ELF-1 (cell line): ENCODE measurements around the gene ENPP3.

Experiments used
- DNase-seq: peaks from one replicate; pipeline ENCODE4 v3.0.0-alpha.2; 2016; ENCODE audit warnings: low read depth, low spot score

The ENPP3 gene

DNA sequence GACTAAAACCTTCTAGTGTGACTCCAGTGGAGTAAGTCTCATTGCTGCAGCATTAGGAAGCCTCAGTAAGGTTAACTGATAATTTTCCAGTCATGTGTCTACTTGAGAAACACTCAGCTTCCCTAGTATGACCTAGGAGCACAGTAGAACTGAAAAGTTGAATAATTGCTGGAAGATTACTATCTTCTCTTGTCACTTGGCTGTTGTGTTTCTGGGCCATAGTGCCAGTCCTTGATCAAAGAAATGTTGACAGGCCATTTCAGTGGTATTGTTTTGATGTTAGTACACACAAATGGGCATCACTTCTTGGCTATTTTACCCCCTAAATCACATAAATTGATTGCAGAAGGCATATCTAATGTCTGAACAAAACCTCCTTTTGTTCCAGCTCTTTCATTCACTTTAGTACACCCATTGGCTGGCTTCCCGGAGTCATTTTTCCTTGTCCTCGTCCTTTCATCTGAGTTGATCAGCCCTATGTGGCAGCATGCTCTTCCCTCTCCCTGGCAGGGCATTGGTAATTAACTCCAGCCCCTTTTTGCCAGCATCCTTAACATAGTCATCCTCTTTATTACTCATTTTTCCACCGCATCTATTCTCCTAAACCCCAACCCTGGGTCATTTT is 6.0 kb downstream of the ENPP3 start:
- no peak for DNase-seq

DNA sequence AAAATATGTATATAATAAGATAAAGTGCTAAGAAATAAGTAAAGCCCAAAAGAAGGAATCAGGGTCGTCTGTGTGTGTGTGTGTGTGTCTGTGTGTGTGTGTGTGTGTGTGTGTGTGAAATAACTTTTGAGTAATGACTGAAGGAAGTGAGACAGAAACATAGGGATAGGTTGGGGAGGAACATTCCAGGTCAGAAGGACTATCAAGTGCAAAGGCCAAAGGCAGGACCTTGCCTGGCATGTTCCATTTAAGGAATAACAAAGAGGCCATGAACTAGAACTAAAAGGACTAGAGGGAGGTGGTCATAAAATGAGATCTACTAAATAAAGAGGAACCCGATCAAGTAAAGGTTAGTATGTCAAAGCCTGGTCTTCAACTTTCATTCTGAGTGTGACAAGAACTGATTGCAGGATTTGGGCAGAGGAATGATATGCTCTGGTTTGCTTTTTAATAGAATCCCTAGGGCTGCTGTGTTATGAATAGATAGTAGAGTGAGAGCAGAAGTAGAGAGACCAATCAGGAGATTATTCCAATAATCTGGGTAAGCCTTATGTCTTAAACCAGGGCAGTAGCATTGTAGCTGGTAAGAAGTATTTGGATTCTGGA is 6.9 kb downstream of the ENPP3 start:
- DNase-seq = no peak

DNA sequence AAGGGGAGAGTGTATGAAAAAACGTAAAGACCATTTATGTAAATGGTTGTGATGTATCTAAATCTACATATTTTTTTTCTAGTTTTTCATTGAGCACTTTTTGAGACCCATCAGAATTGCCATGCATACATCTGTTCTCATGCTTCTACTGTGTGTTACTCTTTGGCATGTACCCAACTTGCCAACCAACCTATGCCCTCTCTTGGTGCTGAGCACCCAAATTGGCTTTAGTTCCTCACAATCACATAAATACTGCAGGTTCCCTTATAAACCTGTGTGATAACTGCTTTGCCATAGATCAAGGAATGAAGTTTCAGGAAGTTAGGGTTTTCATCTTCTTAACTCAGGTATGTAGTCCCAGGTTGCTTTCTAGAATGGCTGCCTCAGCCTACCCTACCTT is 7.8 kb downstream of the ENPP3 start:
- DNase-seq = no peak

DNA sequence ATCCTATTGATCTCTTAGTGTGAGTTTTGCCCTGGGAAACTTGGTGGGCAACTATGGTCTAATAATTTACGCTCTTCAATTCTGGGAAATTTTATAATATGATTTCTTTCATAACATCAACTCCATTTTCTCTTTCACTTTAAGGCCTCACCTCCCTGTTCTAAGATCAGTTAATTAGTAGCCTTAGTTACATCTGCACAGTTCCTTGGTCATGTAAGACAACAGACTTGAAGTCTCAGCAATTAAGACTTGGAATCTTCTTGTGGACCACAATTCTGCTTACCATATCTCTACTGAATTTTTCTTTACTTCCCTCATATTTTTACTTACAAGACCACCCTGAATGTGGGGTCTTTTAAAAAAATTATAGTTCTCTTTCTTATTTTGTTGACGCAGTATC is 8.7 kb downstream of the ENPP3 start:
- DNase-seq = no peak

DNA sequence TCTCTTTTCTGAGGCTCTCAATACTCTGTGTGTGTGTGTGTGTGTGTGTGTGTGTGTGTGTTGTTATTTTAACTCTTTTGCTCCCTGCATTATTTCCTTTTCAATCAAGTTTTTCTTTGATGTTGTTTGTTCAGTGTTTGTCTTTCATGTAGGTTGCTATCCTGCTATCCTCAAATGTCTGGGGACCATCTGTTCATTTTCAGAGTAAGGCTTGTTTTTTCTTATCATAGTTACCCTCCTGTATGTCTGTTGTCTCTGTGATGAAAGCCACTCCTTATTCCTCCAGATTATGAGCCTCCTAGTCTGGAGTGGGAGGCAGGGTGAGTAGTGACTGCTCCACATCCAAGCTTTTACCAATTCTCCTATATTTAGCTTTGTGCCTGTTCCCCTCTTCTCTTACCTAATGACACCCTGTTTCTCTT is 9.2 kb downstream of the ENPP3 start:
- DNase-seq = no peak

DNA sequence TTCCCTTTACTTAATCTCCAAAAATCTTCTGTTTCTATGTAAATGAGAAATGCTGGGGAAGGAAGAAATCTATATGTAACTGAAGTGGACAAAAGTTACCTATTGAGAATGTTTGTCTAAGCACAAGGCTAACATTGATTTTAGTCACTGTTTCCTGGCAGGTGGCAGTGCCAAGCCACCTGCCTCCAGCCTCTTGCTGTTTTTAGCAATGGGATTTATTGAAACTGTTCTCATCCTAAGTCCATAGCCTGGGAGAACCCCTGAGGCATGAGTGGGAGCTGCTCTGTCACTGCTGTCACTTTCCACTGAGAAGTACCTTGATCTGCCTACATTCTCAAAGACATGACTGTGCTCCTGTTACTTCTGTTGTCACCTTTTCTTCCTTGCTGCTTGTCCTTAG is 14.7 kb downstream of the ENPP3 start:
- no peak for DNase-seq

DNA sequence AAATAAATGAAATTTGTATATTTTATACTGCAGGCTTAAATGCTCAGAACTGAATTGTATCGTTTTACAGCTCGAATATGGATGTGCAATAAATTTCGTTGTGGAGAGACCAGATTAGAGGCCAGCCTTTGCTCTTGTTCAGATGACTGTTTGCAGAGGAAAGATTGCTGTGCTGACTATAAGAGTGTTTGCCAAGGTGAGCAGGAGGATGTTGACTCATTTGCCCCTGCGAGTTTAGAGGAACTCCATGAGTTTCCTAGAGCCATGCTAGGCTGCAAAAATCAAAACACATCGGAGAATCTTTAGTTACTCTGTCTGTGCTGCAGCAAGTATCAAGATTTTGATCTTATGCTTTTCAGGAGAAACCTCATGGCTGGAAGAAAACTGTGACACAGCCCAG is 15.4 kb downstream of the ENPP3 start:
- no peak for DNase-seq

DNA sequence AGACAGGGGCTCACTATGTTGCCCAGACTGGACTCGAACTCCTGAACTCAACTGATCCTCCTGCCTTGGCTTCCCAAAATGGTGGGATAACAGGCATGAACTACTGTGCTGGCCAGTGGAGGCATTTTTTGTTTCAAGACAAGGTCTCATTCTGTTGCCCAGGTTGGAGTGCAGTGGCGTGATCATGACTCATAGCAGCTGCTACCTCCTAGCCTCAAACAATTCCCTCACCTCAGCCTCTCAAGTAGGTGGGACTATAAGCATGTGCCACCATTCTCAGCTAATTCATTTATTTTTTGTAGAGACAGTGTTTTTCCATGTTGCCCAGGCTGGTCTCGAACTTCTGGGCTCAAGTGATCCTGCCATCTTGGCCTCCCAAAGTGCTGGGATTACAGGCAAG is 17.2 kb downstream of the ENPP3 start:
- DNase-seq = no peak

DNA sequence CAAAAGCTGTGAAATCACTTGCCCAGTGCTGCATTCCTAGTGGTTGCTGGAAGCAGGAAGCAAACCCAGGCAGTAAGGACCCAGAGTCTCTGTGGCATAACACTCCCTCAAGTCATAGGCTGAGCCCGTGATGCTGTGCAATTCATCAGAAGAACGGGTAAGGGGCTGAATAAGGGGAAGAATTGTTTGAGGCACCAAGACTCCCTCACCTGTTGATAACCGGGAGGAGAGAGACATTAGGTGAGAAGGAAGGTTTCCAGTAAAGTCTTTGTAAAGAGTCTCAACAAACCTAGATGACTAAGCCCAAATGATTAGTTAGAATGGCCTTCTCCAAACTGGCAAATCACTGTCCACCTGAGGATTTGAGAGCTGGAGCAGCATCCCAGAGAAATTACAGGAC is 18.3 kb downstream of the ENPP3 start:
- no peak for DNase-seq

DNA sequence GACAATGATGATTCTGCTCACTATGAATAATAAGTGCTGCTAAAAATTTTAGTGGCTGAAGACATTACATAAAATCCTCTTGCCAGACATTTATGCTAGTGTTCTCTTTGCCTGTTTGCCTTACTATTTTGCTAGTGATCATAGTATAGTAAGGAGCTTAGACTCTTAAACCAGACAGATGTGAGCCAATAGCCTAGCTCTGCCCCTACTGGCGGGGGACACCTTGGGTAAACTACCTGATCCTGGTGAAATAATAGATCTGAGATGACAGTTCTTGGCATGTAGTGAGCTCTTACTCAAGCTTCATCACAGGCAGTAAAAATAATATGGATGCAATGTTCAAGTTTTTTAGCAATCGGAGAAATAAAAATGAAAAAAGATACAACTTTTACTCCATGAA is 18.8 kb downstream of the ENPP3 start:
- no peak for DNase-seq

DNA sequence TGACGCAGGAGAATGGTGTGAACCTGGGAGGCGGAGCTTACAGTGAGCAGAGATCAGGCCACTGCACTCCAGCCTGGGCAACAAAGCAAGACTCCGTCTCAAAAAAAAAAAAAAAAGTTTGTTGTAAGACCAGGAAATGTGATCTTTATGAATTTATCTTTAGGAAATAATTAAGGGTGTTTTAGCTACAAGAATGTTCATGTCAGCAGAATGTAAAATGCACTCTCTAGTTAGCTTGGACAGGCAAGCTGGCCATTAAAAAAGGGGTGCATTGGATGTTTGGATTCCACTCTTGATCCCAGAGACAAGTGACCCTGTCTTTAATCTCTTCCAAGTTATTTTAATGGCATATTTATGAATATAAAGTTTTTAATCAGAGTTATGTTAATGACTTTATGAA is 19.6 kb downstream of the ENPP3 start:
- no peak for DNase-seq

DNA sequence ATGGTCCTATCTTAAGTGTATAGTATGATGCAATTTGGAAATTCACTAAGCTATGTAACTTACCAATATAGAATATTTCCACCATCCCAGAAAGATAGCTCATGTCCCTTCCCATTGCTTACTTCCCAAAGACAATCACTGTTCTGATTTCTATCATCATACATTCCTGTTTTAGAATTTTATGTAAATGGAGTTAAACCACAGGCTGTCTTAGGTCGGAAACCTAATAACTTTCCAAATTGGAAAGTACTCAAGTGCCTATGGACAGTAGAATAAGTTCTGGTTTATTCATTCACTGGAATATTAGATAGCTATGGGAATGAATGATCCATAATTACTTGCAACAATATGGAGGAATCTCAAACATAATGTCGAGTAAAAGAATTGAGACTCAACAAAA is 20.1 kb downstream of the ENPP3 start:
- DNase-seq = no peak

DNA sequence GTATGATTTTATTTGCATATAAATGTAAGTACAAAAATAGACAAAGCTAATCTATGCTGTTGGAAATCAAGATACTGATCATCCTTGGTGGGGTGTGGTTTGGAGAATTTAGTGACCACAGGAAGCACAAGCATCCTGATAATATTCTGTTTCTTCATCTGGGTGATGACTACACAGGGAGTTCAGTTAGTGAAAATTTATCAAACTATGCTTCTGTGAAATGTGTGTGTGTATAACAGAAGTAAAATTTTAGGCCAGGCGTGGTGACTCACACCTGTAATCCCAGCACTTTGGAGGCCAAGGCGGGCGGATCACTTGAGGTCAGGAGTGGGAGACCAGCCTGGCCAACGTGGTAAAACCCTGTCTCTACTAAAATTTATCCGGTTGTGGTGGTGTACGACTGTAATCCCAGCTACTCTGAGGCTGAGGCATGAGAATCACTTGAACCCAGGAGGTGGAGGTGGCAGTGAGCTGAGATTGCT is 20.6 kb downstream of the ENPP3 start:
- DNase-seq = no peak

DNA sequence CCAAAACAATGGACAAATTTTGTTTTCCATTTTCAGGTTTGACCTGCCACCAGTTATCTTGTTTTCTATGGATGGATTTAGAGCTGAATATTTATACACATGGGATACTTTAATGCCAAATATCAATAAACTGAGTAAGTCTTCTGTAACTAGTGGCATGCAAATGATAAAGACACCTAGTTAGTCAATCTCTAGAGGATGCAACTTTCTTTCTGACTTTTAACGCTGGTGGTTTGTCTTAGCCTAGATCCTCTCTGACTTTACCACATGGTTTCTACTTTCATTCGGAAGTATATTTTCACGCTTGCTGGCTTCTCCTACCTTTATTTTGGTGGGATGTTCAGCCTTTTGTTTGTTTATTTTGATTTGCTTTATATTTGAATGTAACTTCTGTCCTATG is 21.2 kb downstream of the ENPP3 start:
- no peak for DNase-seq

DNA sequence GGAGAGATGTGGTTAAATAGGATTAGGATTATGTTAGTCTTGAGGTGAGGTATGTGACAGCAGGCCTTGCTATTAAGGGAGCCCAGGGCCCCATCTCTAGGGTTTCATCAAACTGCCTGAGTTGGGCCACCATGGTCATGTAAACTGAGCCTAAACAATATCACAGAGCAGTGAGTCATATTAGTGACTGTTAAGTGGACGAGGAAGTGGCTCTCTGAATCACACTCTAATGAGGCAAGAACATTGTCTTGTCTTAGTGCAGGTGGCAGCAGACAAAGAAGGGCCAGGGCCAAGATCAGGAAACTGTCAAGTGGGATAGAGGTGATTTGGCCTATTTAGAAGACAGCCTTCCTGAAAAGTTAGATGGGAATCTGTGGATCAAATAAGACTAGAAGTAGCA is 23.1 kb downstream of the ENPP3 start:
- no peak for DNase-seq

DNA sequence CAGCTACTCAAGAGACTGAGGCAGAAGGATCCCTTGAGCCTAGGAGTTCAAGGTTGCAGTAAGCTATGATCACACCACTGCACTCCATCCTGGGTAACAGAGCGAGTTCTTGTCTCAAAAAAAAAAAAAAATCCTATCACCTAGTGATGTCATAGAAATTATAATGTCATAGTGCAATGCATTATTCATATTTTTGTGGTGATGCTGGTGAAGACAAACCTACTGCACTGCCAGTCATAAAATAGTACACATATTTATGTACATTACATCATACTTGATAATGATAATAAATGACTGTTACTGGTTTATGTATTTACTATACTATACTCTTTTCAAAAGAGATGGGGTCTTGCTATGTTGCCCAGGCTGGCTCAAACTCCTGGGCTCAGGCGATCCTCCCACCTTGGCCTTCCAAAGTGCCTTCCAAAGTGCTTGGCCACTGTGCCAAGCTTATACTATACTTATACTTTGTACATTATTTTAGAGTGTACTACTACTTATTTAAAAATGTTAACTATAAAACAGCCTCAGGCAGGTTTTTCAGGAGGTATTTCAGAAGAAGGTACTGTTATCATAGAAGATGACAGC is 26.6 kb downstream of the ENPP3 start:
- DNase-seq = no peak

DNA sequence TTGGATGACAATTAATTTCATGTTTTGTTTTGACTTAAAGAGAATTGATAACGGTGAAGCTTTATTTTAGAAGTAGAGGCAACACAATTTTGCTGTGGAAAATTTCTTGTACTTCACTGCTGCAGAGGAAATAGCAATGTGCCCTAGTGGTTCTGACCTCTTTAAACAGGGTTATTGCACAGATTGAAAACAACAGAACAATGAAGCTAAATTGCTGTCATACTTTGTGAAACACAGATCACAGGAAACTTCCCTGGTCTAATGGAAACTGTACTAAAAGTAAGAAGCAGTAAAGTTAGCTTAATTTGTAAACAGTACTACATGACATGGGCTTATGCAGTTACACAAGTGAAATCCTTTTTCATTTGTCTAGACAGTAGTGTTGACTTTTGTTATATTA is 32.8 kb downstream of the ENPP3 start:
- DNase-seq = no peak

DNA sequence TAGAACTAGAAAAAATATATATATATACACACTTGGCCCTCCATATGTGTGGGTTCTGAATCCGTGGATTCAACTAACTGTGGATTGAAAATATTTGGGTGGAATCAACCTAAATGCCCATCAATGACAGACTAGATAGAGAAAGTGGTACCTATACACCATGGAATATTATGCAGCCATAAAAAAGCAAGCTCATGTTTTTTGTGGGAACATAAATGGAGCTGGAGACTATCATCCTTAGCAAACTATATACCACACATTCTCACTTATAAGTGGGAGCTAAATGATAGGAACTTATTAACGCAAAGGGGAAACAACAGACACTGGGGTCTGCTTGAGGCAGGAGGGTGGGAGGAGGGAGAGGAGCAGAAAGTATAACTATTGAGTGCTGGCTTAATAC is 36.1 kb downstream of the ENPP3 start:
- no peak for DNase-seq

DNA sequence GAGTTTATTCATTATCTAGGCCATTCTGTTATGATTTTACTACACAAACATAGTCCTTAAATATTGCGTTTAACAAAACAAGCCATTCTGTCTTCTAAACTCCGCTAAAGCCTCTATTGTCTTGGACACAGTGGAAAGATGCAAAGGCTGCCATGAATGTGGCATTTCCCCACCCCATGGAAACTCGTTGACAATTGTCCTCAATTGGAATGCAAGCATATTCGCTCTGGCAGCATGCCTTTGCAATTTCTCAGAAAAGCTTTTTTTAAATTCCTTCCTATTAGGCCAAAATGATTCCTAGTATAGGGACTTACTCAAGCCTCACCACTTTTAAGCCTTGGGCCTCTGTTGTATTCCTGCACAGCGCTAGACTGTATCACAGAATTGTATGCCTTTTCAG is 41.3 kb downstream of the ENPP3 start:
- no peak for DNase-seq

DNA sequence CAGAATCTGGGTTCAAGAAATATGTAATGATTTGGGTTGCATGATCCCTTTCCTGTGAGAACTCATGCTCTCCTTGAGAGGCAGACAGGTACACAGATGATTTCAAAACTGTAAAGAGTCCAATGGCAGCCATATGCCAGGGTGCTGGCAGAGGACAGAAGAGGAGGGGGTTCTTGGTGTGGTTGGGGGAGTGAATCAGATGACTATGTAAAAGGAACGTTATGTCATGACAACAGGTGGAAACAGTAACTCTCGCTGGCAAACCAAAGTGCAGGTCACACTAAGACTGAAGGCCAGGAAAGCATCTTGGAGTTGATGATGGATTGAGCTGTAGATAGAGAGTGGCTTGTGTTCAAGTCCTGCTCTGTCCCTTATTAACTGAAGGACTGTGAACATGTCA is 43.8 kb downstream of the ENPP3 start:
- no peak for DNase-seq

DNA sequence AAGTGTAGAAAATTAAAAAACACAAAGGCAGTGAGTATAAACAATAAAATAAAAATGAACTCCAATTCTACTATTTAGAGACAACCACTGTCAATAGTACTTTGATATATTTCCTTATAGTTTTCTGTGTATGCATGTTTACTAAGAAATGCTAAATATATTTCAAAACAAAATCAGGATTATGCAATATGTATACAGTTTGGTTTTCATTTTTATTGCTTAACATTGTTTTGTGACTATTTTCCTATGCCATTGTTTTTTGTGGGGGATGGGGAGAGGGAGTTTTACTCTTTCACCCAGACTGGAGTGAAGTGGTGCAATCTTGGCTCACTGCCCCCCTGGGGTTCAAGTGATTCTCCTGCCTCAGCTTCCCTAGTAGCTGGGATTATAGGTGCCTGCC is 44.5 kb downstream of the ENPP3 start:
- DNase-seq = no peak

DNA sequence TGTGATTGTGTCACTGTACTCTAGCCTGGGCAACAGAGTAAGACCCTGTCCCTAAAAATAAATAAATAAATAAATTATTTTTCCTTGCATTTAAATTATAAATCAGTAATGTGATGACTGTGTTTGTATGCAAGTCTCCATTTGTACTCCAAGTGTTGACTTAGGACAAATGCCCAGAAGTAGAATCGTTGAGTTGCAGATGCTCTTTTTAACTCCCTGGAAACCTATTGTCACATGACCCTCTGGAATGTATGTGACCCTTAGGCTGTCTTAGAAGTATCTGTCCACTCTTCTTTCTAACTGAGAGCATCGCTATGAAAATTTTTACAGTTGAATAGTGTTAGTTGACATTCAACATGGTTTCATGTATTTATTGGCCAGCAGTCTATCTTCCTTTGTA is 45.3 kb downstream of the ENPP3 start:
- DNase-seq = no peak

DNA sequence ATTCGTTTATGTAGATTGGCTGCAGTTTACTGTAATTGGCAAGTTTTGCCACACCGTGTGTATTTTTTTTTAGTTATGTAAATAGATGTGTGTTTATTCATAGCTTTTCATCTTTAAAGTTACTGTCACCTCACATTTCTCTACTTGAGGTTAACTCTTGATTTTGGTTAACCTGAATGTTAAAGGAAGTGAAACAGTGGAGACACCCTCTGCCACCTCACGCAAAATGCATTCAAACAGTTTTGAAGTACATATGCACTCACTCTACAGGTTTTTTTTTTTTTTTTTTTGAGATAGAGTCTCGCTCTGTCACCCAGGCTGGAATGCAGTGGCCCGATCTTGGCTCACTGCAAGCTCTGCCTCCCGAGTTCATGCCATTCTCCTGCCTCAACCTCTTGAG is 46.4 kb downstream of the ENPP3 start:
- DNase-seq = no peak
